GM19438 (cell line): Measurements from ENCODE around the gene HRNR.

Experiments
- ATAC-seq: cut with Tn5 transposase; IDR thresholded peaks from one replicate; pipeline ENCODE4 v1.9.1; 2021; ENCODE audit warnings: low read depth; ENCODE audit not compliant: unreplicated experiment

HRNR gene

DNA sequence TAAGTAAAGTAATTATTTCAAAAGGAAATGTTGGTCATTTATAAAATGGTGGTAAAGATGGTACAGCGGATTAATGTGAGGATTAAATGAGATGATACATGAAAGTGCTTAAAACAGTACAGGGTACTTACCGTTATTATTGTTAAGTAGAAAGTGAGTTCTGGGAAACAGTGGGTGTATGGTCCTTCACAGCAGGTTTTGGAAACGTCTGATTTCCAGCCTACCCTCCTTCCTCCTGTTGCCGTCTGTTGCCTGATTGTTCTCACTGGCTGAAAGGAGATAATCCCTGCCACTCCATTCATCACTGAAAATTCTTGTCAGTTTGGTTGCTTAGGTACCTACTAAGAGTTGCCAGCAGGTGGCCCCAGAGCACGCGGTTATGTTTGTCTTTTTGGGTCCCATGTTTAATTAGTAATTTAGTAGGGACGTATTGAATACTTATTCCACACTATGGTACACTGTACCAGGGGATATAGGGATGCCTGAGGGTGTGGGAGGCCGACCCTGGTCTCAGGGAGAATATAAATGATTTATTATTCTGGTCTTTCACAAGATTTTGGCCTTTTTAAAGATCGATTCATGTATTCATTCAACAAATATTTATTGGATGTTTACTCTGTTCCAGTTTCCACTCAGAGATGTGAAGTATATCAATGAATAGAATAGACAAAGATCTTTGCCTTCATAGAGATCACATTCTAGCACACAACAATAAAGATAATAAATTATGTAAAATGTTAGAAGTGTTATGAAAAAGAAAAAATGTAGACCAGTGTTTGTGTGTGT lies 34.1 kb downstream of the HRNR start:
- no peak for ATAC-seq

DNA sequence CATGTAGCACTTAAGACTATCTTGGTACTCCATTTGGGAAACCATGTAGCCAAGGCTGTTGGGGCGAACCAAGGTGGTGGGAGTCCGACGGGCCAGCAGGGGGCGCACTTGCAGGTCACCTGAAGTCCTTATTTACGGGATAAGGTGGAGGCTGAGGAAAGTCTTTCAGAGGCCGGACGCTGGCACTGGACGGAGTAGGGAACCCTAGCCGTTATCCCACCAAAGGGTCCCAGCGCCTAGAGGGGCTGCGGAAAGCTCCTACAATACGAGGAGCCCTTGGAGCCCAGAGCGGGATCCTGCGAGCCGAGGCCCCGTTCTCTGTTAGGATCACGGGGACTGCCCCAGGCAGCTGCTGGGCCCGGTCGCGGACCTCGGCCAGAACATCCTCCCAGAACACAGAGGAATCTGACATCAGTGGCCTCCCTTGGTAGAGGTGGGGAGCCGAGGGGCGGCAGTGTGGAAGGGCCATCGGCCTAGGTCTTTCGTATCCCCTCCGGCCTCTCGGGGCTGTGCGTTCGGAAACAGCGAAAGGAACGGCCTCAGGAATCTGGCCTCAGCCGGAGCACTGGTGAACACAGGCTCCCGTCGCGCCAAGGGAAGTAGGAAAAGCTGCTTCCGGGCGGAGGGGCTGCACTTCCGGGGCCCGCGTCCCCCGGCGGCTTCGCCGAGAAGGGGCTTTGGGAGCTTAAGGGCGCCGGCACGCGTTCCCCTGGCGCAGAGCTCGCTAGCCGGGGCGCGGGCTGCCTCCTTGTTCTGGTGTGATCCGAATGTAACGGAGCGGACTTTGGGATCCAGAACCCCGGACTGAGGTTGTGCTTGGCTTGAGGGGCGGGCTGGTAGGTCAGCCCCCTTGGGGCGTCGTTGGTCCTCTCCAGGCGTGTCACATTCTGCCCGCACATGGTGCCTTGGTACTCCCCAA lies 35.1 kb downstream of the HRNR start:
- no peak for ATAC-seq

DNA sequence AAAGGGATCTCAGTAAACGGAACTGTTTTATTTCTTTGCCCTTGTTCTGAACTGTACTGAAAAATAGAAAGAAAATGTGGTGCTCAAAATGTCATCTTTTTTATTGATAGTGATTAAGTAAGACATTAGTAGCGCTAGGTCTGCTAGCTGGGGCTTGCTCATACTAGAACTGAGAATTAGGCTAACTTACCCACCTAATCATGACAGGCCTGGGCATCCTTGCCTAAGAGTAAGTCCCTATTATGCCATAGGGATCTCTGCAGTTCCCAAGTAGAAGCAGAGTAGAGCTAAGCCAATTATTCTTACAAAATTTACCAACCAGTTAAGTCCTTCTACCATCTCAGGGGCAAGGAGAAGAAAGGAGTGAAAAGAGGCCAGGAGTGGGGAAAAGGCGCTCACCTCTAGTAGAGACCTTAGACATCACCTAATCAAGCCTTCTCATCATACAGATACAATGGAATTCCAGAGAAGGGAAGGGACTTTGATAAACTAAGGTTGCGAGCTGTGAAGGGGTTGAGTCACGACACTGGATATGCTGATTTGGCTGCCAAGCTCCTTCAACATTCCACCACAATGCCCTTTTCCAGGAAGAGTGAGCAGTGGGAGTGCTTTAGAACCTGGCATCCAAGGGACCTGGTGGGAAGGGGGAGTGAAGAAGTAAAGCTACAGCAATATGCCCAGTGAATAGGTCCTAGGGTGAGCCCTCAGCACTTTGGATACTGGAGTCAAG lies 37.3 kb downstream of the HRNR start:
- no peak for ATAC-seq

DNA sequence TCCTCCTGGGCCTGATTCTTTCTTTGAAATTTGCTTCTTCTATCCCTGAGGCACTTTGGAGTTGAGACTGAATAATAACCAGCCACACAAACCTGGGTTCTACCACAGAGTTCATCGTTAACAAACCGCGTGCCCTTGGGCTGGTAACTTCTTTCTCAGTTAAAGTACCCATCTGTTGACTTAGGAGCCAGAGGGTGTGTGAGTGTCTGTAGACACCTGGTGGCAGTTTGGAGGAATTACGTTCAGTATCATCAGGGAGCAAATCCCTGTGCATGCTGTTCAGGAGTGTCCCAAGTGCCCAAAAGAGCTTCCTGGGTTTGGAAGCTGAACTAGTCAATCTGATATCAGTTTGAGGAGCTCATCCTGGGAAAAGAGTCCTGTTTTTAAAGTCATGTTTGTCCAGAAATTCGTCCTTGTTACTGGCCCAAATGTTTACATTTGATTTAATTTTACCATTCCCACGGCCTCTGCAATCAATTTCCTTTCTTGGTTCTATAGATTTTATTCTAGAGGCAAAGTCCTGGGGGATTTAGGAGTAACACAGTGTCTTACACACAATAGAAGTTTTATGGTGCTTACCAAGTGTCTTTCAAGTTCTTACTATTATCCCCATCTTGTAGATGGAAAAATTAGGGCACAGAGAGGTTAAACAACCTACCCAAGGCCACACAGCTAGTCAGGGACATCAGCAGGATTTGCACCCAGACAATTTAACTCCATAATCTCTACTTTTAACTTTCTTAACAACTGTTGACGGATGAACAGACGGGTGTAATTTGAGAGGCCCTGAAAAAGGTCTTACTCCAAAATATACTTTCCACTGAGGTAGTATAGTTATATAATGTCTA lies 38.2 kb downstream of the HRNR start:
- no peak for ATAC-seq

DNA sequence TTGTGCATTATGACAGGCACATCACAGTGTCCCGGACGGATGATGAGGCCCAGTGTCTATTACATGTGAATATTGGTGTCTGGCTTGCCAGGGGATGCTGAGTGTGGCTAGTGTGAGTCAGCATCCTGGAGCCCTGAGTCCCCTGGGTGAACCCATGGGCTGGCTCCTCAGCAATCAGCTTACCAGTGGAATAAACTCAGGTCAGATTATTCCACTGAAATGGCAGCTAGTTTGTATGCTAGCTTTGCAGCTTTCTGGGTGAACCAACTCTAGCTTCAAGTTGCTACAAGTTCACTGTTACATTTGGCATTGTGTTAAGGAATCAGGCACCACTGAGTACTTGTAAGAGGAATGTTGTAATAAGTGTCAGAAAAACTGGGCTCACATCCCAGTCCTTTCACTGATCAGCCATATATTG lies 41.0 kb downstream of the HRNR start:
- ATAC-seq: no peak

DNA sequence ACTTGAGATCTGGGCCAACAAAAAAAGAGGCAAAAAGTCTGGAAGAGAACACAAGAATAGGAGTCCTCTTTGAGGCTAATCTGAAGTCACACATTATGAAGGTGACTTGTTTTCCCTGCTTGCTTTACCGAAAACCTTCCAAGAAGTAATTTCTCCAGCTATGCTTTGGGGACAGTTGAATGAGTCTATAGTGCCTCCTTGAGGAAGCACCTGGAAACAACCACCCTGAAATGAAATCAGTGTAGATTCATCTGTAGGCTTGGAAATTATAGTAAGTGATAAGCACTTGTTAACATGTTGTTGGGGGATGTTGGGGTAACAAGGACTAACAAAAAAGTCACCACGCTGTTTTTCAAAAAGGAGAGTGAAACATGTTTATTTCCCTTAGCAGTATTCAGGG lies 41.6 kb downstream of the HRNR start:
- ATAC-seq: no peak

DNA sequence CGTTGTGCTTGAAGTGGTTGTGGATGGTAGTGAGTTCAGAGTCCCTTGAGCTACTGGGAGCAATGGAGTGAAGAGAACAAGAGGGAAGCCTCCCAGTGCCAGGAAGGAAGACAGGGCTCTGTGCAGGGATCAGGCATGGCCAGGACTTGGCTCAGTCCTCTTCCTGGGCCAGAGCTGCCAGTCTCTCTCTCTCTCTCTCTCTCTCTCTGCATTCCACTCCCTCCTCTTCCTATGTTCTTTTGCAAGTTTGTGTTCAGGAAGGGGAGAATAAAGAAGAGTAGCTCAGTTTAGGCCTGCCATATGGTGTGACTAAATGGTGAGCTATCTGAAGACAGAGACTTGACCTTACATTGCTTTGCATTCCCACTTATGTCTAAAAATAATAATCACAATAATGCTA lies 44.4 kb downstream of the HRNR start:
- ATAC-seq: no peak

DNA sequence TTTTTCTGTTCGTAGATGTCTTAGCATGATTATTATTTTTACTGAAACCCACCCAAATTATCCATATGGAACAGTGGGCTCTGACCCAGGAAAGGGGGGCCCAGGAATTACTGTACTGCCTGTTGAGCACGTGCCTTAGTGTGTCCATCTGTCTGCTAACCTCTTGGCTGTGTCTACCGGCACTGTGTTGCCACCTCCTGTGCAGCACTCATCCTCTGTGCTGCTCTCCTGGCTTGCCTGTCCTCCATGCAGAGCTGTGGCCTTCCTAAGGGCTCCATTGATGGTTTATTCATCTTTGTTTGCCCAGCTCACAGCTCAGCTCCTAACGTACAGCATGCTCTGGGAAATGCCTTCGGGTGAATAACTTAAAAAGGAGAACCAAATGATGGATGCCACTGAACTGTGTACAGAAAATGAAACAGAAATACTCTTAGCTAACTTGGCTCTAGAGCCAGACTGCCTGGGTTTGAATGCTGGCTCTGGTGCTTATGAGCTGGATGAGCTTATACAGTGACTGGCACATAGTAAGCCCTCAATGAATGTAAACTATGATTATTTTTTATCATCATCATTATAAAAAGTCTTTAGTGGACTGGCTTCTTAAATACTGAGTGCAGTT lies 53.6 kb downstream of the HRNR start:
- no peak for ATAC-seq

DNA sequence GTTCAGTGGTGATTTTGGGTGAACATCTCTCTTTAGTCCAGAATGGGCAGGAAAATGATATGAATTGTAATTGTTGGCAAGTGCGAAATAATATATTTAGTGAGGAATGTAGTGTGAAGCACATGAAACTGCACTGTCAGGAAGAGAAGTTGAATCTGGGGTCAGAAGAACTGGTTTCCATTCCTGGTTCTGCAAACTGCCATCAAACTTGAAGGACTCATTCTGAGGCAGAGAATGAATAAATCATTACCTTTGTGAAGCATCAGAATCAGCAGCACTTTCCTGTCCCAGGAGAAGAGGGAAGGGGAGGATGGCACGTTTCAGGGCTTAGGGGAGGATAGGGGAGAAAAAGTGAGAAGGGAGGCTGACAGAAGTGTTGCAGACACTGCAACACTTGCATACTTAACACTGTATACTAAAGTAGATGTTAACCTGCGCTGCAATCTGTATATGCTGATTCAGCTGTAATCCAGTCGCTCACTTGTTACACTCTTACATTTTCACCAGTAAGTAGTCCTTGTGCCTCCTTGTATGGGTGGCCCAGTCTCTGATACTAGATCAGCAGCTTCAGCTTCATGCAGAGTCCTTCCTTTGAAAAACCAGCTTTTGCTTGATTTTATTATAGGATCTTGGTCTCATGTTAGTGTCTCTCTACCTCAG lies 54.5 kb downstream of the HRNR start:
- no peak for ATAC-seq

DNA sequence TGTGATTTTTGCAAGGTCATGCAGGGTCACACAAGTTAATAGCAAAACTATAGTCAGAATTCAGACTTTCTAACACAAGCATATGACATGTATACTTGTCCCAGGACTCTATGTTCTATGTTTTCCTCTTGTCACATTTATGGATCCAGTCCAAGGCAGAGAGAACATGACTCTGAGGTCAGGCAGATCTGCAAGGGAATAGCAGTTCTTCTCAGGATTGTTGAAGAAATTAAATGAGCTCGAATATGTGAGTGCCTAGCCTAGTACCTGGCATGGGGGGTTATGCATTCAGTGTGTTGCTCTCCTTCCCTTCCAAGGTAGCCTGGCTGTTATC lies 55.5 kb downstream of the HRNR start:
- ATAC-seq: no peak

DNA sequence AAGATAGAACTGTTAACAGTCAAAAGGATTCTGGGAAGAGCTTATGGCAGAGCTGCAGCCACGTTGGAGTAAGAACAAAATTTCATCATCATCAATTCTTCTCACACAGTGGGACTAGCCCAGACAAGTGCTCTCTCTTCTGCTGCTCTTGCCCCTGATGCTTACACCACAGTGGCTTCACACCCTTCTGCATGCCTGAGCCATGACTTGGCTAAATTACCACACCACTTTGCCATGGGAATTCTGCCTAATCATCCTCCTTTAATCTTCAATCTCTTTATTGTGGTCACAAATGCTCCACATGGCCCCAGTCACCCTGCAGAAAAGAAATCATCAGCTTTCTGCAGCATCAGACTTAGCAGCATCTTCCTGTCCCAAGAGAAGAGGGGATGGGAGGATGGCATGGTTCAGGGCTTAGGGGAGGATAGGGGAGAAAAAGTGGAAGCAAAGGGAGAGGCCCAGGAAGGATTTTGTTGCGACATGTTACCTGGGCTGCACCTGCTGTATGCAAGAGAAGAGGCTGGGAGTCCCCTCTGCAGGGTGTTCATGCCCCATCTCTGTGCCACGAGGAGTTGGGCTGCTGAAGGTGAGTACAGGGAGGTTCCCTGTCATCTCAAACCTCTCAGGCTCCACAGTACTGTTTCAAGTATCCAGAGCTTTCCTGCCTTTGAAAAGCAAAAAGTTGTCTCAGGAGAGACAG lies 56.0 kb downstream of the HRNR start:
- ATAC-seq: no peak

DNA sequence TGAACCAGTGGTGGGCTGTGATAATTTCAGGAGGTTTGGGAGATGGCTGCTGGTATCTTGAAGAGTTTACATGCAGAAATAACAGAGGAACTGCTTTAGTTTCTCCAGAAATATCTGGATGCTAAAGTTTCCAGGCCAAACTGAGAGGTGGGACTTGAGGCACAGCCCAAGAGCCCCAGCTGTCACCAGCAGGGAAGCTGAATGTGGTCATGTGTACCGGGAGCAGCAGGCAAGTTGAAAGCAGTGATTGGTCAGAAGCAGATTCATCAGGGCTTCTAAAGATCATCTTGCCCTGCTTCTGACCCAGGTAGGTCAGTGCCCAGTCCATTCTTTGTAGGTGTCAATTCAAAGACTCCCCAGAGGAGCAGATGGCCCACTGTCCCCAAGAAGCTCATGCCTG lies 57.0 kb downstream of the HRNR start:
- no peak for ATAC-seq

DNA sequence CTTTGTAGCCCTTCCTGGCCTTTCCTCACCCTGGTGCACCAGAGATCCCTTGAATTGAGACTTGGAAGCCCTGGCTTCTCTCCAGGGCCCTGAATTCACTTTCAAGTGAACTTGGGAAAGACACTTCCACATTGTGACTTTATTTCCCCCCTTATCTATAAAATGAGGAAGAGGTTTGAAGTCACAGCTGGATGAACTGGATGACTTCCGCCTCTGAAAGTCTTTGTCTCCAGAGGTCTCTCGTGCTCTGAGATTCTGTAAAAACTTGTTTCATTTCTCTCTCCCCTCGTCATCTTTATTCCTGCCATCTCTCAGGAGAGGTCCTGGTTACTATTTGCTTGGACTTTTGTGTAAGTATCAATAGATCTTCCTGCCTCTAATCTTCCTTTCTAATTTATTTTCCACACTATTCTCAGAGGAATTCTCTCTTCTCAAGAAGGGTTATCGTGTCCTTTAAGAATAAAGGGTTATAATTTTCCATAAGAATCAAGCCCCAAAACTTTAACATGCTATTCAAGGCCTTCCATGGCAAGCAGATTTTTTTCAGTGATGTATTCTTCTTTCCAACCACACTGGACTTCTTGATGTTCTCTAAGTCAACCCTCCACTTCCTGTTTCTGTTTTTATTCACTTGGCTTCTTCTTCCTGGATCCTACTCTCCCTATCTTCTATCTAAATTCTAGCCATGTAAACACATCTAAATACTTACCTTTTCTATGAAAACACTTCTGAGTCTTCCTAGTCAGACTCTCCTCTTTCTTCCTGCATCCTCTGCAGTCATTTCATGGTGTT lies 58.5 kb downstream of the HRNR start:
- ATAC-seq: no peak

DNA sequence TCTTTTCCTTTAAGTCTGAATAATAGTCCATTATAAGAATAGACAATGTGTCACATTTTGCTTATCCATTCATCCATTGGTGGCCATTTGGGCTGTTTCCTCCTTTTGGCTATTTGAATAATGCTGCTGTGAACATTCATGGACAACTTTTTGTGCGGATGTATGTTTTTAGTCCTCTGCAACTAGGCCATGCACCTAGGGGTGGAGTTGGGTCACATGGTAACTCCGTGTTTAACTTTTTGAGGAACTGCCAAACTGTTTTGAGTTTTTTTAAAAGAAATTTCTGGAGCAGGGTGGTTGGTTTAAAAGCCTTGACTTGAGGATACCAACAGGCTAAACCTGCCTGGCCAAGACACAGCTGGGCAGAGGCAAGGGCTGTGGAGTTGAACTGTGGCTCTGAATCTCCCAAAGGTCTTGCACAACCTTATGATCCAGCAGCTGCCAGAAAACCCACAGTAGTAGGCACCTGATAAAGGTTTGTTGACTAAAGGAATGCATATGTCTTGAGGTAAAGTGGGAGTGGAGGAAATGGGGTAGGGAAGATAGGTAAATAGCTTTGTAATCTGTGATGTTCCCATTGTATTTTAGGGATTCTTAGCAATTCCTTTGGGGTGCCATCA lies 59.4 kb downstream of the HRNR start:
- no peak for ATAC-seq

DNA sequence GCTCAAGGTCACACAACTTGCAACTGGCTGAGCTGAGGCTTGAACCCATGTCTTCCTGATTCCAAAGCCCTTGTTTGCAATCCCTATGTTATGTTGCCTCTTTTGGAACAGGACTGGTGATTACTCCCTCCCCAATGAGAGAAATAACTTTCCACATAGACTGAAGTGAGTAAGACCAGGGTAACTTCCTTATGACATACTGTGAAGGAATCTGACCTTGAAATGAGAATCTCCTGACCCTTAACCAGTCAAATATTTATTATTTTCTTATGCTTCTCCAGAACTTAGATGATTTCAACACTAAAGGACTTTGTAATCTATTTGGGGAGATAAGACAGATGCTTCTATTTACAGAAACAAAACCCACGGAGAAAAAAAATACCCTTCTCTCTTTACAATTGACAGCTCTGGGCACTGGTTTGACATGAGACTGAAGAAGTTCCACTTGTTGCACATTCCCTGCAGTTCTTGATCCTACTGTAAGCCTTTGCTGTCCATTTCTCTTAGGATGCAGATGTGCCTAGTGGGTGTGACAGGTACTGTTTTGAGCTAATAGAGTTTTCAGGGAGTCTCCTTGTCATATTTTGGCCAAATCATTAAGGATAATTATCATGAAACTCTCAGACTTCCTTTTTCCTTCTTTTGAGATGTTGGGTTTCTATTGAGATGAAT lies 61.1 kb downstream of the HRNR start:
- ATAC-seq: no peak
